ENCODE data around the gene GHR. TPM values are rescaled to one million over a fixed set of nuclear protein-coding genes. Genes with fewer than 3 reads are reported as not detected.

Gene GHR
- total RNA-seq: 16.7 TPM

DNA sequence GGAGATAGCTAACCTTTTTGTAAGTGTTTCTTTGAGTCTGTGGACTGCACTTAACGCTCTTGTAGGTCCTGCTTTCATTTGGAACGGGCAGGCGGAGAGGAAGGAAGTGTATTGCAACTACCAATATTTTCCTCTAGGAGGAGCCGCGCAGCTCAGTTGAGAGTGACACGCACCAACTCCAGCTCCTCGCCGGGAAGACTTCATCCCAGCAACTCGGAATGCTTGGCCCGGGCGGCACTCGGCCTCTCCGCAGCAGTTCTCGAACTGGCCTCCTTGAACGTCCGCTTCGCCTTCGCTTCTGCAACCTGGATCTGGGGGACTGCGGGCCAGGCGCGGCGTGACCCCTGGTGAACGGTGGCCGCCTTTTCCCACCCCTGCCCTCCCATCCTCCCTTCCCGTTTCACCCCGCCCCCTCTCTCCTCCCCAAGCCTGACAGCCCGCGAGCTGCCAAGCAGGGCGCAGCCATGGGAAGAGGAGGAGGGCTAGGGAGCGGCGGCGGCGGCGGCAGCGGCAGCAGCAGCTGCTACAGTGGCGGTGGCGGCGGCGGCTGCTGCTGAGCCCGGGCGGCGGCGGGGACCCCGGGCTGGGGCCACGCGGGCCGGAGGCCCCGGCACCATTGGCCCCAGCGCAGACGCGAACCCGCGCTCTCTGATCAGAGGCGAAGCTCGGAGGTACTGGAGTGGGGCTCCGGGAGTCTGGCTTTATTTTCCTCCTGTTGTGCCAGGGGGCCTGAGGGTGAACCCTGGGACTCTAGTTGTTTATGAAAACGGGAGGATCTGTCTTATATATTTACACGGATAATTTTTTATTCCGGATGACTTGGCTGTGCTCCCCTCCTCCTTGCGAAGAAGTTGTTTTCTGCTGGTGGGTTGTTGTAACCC lies at the start of gene GHR:
GHR (plus strand) TSS at position 155 of the 881 bp plus-strand sequence. CDS start 142,436 bp downstream, outside the sequence.
- no peaks in the 10 kb centered on the region for H3K27me3 ChIP-seq (ENCODE audit: control insufficient read depth in 3 of 3, insufficient read depth in 3 of 3, low read length in 3 of 3)
- H3K36me3 ChIP-seq (ENCODE audit: control insufficient read depth in 3 of 3, insufficient read depth in 3 of 3, low read length in 3 of 3): no peaks in the 10 kb centered on the region
- H3K9ac ChIP-seq (ENCODE audit: low read depth in 1 of 3, low read length in 3 of 3): peak within 1 kb of the TSS; percentile 85 to 89 (median 88)
- H3K4me1 ChIP-seq (ENCODE audit: control insufficient read depth in 3 of 3, insufficient read depth in 3 of 3, low read length in 3 of 3): peaks cover 19 to 24% (median 19%) of the 10 kb centered on the region in 3 donors
- peak within 1 kb of the TSS; percentile 79 for H3K27ac ChIP-seq (ENCODE audit: low read depth, low read length)
- peak within 1 kb of the TSS; percentile 86 to 94 (median 92) for H3K4me3 ChIP-seq (ENCODE audit: low read length in 3 of 3)
- no peaks in the 10 kb centered on the region for H3K9me3 ChIP-seq (ENCODE audit: control insufficient read depth in 3 of 3, low read length in 3 of 3)

- no peak overlapping the region for H3K27ac ChIP-seq (ENCODE audit: low read depth, low read length)
- H3K4me3 ChIP-seq (ENCODE audit: low read length in 3 of 3): no peak overlapping the region
- H3K27me3 ChIP-seq (ENCODE audit: control insufficient read depth in 3 of 3, insufficient read depth in 3 of 3, low read length in 3 of 3): no peaks in the 10 kb centered on the region
- H3K36me3 ChIP-seq (ENCODE audit: control insufficient read depth in 3 of 3, insufficient read depth in 3 of 3, low read length in 3 of 3): no peaks in the 10 kb centered on the region
- H3K9me3 ChIP-seq (ENCODE audit: control insufficient read depth in 3 of 3, low read length in 3 of 3): no peaks in the 10 kb centered on the region
- no peaks in the 10 kb centered on the region for H3K4me1 ChIP-seq (ENCODE audit: control insufficient read depth in 3 of 3, insufficient read depth in 3 of 3, low read length in 3 of 3)
- no peak overlapping the region for H3K9ac ChIP-seq (ENCODE audit: low read depth in 1 of 3, low read length in 3 of 3)
Measured at GRCh38 chr5:42374679-42375273, 48.5 kb upstream of the GHR start.

GRCh38 chr5:42377496-42377895 lies 45.7 kb upstream of the GHR start:
- Histone ChIP-seq H3K4me1 (ENCODE audit: control insufficient read depth in 3 of 3, insufficient read depth in 3 of 3, low read length in 3 of 3) (no peaks in the 10 kb centered on the region), H3K27ac (ENCODE audit: low read depth, low read length) (no peak overlapping the region), H3K9ac (ENCODE audit: low read depth in 1 of 3, low read length in 3 of 3) (no peak overlapping the region), H3K27me3 (ENCODE audit: control insufficient read depth in 3 of 3, insufficient read depth in 3 of 3, low read length in 3 of 3) (no peaks in the 10 kb centered on the region), H3K9me3 (ENCODE audit: control insufficient read depth in 3 of 3, low read length in 3 of 3) (no peaks in the 10 kb centered on the region), H3K36me3 (ENCODE audit: control insufficient read depth in 3 of 3, insufficient read depth in 3 of 3, low read length in 3 of 3) (no peaks in the 10 kb centered on the region), H3K4me3 (ENCODE audit: low read length in 3 of 3) (no peak overlapping the region)

DNA sequence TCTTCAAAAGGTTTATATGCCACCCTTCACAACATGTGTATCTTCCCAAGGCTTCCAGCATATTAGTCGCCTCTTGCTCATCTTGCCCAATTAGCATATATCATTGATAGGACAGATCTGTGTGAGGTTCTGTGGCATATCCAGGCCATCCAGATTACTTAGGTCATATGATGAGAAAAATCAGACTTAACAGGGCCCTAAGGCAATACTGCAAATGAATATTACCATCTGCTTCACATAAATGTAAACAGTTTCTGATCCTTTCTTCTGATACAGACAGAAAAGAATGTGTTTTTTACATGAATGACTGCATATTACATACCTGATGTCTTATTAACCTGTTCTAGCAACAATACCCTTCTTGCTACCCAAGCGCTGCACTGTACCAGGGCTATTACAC lies 41.3 kb upstream of the GHR start:
- Histone ChIP-seq H3K36me3 (ENCODE audit: control insufficient read depth in 3 of 3, insufficient read depth in 3 of 3, low read length in 3 of 3) (no peaks in the 10 kb centered on the region), H3K4me1 (ENCODE audit: control insufficient read depth in 3 of 3, insufficient read depth in 3 of 3, low read length in 3 of 3) (no peaks in the 10 kb centered on the region), H3K9ac (ENCODE audit: low read depth in 1 of 3, low read length in 3 of 3) (no peak overlapping the region), H3K9me3 (ENCODE audit: control insufficient read depth in 3 of 3, low read length in 3 of 3) (no peaks in the 10 kb centered on the region), H3K27me3 (ENCODE audit: control insufficient read depth in 3 of 3, insufficient read depth in 3 of 3, low read length in 3 of 3) (no peaks in the 10 kb centered on the region), H3K27ac (ENCODE audit: low read depth, low read length) (no peak overlapping the region), H3K4me3 (ENCODE audit: low read length in 3 of 3) (no peak overlapping the region)

GRCh38 chr5:42387563-42387962 lies 35.7 kb upstream of the GHR start:
- H3K36me3 ChIP-seq (ENCODE audit: control insufficient read depth in 3 of 3, insufficient read depth in 3 of 3, low read length in 3 of 3): no peaks in the 10 kb centered on the region

GRCh38 chr5:42390115-42390514 lies 33.1 kb upstream of the GHR start:
- Histone ChIP-seq H3K9ac (ENCODE audit: low read depth in 1 of 3, low read length in 3 of 3) (no peak overlapping the region), H3K36me3 (ENCODE audit: control insufficient read depth in 3 of 3, insufficient read depth in 3 of 3, low read length in 3 of 3) (peaks cover 0 to 2% (median 0%) of the 10 kb centered on the region in 3 donors), H3K9me3 (ENCODE audit: control insufficient read depth in 3 of 3, low read length in 3 of 3) (peaks cover 0 to 2% (median 0%) of the 10 kb centered on the region in 3 donors), H3K27me3 (ENCODE audit: control insufficient read depth in 3 of 3, insufficient read depth in 3 of 3, low read length in 3 of 3) (no peaks in the 10 kb centered on the region), H3K4me3 (ENCODE audit: low read length in 3 of 3) (no peak overlapping the region), H3K27ac (ENCODE audit: low read depth, low read length) (no peak overlapping the region), H3K4me1 (ENCODE audit: control insufficient read depth in 3 of 3, insufficient read depth in 3 of 3, low read length in 3 of 3) (no peaks in the 10 kb centered on the region)

More at GRCh38 chr5:42387563-42387962, 35.7 kb upstream of the GHR start:
- no peak overlapping the region for H3K9ac ChIP-seq (ENCODE audit: low read depth in 1 of 3, low read length in 3 of 3)
- H3K27me3 ChIP-seq (ENCODE audit: control insufficient read depth in 3 of 3, insufficient read depth in 3 of 3, low read length in 3 of 3): no peaks in the 10 kb centered on the region
- no peaks in the 10 kb centered on the region for H3K4me1 ChIP-seq (ENCODE audit: control insufficient read depth in 3 of 3, insufficient read depth in 3 of 3, low read length in 3 of 3)
- no peak overlapping the region for H3K4me3 ChIP-seq (ENCODE audit: low read length in 3 of 3)
- no peaks in the 10 kb centered on the region for H3K9me3 ChIP-seq (ENCODE audit: control insufficient read depth in 3 of 3, low read length in 3 of 3)
- H3K27ac ChIP-seq (ENCODE audit: low read depth, low read length): no peak overlapping the region

- Histone ChIP-seq H3K9ac (ENCODE audit: low read depth in 1 of 3, low read length in 3 of 3) (no peak overlapping the region), H3K4me3 (ENCODE audit: low read length in 3 of 3) (no peak overlapping the region), H3K27ac (ENCODE audit: low read depth, low read length) (no peak overlapping the region), H3K36me3 (ENCODE audit: control insufficient read depth in 3 of 3, insufficient read depth in 3 of 3, low read length in 3 of 3) (peaks cover 0 to 2% (median 0%) of the 10 kb centered on the region in 3 donors), H3K27me3 (ENCODE audit: control insufficient read depth in 3 of 3, insufficient read depth in 3 of 3, low read length in 3 of 3) (no peaks in the 10 kb centered on the region), H3K9me3 (ENCODE audit: control insufficient read depth in 3 of 3, low read length in 3 of 3) (peaks cover 0 to 2% (median 0%) of the 10 kb centered on the region in 3 donors), H3K4me1 (ENCODE audit: control insufficient read depth in 3 of 3, insufficient read depth in 3 of 3, low read length in 3 of 3) (peaks cover 0 to 4% (median 0%) of the 10 kb centered on the region in 3 donors)
Measured at GRCh38 chr5:42392917-42393316, 30.3 kb upstream of the GHR start.

DNA sequence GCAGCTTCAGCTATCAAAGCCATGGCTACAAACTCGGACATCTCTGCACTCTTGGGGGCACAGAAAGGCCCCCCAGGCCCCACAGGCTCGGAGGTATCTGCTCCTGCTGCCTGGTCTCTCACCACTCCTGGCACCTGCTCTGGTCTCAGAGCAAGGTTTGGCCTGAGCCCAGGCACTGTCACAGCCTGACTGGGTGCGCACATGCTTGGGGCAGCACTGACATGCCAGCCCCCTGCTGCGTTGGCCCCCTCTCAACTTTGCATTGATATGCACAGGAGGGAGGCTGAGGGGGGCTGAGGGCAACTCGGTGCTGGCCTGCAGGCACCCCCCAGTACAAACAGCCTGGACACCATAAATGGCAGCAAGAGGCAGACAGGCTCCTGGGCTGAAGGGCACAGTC lies 27.1 kb upstream of the GHR start:
- H3K4me1 ChIP-seq (ENCODE audit: control insufficient read depth in 3 of 3, insufficient read depth in 3 of 3, low read length in 3 of 3): peaks cover 0 to 4% (median 0%) of the 10 kb centered on the region in 3 donors
- H3K36me3 ChIP-seq (ENCODE audit: control insufficient read depth in 3 of 3, insufficient read depth in 3 of 3, low read length in 3 of 3): peaks cover 0 to 2% (median 0%) of the 10 kb centered on the region in 3 donors
- no peak overlapping the region for H3K27ac ChIP-seq (ENCODE audit: low read depth, low read length)
- H3K27me3 ChIP-seq (ENCODE audit: control insufficient read depth in 3 of 3, insufficient read depth in 3 of 3, low read length in 3 of 3): no peaks in the 10 kb centered on the region
- H3K9me3 ChIP-seq (ENCODE audit: control insufficient read depth in 3 of 3, low read length in 3 of 3): peaks cover 0 to 2% (median 0%) of the 10 kb centered on the region in 3 donors
- no peak overlapping the region for H3K9ac ChIP-seq (ENCODE audit: low read depth in 1 of 3, low read length in 3 of 3)
- no peak overlapping the region for H3K4me3 ChIP-seq (ENCODE audit: low read length in 3 of 3)

GRCh38 chr5:42397267-42397666 lies 26.0 kb upstream of the GHR start:
- H3K4me3 ChIP-seq (ENCODE audit: low read length in 3 of 3): no peak overlapping the region
- H3K9ac ChIP-seq (ENCODE audit: low read depth in 1 of 3, low read length in 3 of 3): no peak overlapping the region
- H3K36me3 ChIP-seq (ENCODE audit: control insufficient read depth in 3 of 3, insufficient read depth in 3 of 3, low read length in 3 of 3): peaks cover 0 to 2% (median 0%) of the 10 kb centered on the region in 3 donors
- H3K27ac ChIP-seq (ENCODE audit: low read depth, low read length): no peak overlapping the region
- H3K9me3 ChIP-seq (ENCODE audit: control insufficient read depth in 3 of 3, low read length in 3 of 3): peaks cover 0 to 2% (median 0%) of the 10 kb centered on the region in 3 donors
- peaks cover 0 to 4% (median 0%) of the 10 kb centered on the region in 3 donors for H3K4me1 ChIP-seq (ENCODE audit: control insufficient read depth in 3 of 3, insufficient read depth in 3 of 3, low read length in 3 of 3)
- no peaks in the 10 kb centered on the region for H3K27me3 ChIP-seq (ENCODE audit: control insufficient read depth in 3 of 3, insufficient read depth in 3 of 3, low read length in 3 of 3)

- H3K4me3 ChIP-seq (ENCODE audit: low read length in 3 of 3): no peak overlapping the region
- H3K27me3 ChIP-seq (ENCODE audit: control insufficient read depth in 3 of 3, insufficient read depth in 3 of 3, low read length in 3 of 3): no peaks in the 10 kb centered on the region
- H3K9me3 ChIP-seq (ENCODE audit: control insufficient read depth in 3 of 3, low read length in 3 of 3): no peaks in the 10 kb centered on the region
- H3K27ac ChIP-seq (ENCODE audit: low read depth, low read length): no peak overlapping the region
- peaks cover 0 to 4% (median 0%) of the 10 kb centered on the region in 3 donors for H3K4me1 ChIP-seq (ENCODE audit: control insufficient read depth in 3 of 3, insufficient read depth in 3 of 3, low read length in 3 of 3)
- no peak overlapping the region for H3K9ac ChIP-seq (ENCODE audit: low read depth in 1 of 3, low read length in 3 of 3)
- H3K36me3 ChIP-seq (ENCODE audit: control insufficient read depth in 3 of 3, insufficient read depth in 3 of 3, low read length in 3 of 3): no peaks in the 10 kb centered on the region
Measured at GRCh38 chr5:42399702-42400101, 23.5 kb upstream of the GHR start.

Data from skeletal muscle tissue (tissue), 4 donors.